ENCODE results near the gene UNC119.

- TF ChIP-seq, protein P1, sequence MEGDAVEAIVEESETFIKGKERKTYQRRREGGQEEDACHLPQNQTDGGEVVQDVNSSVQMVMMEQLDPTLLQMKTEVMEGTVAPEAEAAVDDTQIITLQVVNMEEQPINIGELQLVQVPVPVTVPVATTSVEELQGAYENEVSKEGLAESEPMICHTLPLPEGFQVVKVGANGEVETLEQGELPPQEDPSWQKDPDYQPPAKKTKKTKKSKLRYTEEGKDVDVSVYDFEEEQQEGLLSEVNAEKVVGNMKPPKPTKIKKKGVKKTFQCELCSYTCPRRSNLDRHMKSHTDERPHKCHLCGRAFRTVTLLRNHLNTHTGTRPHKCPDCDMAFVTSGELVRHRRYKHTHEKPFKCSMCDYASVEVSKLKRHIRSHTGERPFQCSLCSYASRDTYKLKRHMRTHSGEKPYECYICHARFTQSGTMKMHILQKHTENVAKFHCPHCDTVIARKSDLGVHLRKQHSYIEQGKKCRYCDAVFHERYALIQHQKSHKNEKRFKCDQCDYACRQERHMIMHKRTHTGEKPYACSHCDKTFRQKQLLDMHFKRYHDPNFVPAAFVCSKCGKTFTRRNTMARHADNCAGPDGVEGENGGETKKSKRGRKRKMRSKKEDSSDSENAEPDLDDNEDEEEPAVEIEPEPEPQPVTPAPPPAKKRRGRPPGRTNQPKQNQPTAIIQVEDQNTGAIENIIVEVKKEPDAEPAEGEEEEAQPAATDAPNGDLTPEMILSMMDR (IDR thresholded peaks at IDR 0.05): no peak
- TF ChIP-seq SIN3A (IDR thresholded peaks at IDR 0.05; ENCODE audit: borderline replicate concordance, insufficient read depth, low read depth, low read length): no peak
- TF ChIP-seq POLR2AphosphoS5 (IDR thresholded peaks at IDR 0.05; ENCODE audit: low read depth, low read length): no peak
Observed at GRCh38 chr17:28538296-28538895, 14.0 kb downstream of the UNC119 start.
